ENCODE results near the gene ADAMTS2. TPM values are rescaled to one million over a fixed set of nuclear protein-coding genes. Genes with fewer than 3 reads are reported as not detected.

ADAMTS2 gene
- total RNA-seq, 1 donor from 2014 or later = 25.5 TPM

DNA sequence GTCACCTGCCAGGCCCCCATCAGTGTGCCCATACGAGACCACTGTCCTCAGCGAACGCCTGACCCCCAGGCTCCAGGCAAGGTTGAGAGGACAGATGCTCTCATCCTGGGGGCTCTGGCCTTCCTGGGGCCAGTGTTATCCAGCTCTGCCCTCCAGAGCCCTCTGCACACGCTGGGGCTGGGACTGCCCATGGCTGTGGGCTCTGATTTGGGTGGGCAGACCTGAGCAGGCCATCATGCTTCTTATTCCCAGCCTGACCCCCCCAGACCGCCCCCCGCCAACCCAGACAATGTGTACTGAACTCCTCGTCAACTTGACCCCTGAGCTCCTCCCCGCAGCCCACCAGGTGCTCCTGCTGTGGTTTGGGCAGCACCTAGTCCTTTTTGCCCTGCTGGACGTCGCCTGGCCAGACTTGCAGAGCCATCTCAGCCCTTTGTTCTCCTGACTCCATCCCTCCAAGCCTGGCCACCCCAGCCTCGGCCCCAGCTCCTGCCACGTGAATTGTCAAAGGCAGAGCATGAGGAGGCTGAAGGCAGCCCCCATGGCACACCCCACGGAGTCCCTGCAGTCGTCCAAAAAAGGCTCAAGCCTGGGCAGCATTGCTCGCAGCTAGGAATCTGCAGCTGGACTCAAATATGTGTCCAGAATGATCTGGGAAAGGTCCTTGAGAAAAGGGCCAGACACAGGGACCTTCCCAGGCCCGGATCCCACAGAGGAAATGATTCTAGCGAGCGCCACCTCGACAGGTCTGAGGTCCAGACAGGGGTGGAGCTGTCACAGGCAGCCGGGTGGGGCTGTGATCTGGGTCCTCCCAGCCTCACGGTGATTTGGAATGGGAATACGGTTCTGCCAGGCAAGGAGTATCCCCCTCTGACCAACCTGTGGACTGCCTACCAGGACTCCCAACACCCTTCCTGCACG is 87.0 kb downstream of the ADAMTS2 start:
- no peak for DNase-seq (ENCODE audit: low read depth)

DNA sequence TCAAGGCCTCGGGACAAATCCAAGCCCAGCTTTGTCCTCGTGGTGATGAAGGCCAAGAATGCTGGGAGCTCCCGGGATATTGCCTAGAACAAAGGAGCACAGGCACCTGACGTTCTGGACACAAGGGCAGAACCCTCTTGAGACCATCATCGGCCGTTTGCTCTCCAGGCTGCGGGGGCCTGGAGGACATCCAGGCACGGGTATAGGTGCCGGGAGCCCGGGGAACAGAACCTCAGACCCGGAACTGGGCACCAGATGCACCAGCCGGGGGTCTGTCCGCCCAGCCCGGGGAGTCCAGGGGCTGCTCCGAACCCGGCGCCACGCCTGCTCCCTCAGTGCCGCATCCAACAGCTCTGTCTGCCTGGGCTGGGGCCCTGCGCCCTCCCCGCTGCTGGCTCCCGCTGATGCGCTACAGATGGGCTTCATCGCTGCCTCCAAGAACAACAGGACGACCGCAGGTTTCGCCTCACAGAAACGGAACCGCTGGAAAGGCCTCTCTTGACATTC is 88.0 kb downstream of the ADAMTS2 start:
- no peak for DNase-seq (ENCODE audit: low read depth)

DNA sequence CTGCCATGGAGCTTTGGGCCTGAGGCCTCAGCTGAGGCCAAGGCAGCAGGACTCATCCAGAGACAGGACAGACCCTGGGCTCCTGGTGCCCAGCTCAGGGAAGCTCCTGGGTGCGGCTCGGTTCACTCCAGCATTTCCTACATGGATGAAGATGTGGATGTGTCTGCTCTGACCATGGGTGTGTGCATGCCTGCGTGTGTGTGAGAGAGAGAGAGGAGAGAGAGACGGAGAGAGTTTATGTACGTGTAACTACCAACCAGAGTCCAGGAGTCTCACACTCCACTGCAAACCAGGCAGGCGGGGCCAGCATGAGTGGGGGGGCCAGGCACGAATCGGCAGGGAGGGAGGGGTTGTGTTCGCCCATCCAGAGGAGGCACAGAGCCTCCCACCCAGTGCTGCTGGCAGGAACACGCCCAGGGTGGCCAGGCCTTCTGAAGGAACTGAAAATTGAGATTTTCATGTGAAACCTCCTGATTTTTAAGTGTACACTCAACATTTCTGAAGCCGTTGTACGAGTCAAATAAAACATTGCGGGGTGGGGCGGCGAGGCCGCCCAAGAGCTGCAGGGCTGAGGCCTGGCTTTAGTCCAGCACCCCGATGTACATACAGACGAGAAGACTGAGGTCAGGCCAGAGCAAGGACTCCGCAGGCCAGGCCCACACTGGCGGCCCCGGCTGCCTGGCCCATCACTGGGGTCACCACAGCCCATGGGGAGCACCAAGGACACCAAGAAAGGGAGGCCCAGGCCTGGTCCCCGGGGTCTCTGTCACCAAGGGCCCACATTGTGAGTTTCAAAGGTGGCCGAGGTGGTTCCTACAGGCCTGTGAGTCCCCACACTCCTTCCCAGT is 88.7 kb downstream of the ADAMTS2 start:
- no peak for DNase-seq (ENCODE audit: low read depth)

DNA sequence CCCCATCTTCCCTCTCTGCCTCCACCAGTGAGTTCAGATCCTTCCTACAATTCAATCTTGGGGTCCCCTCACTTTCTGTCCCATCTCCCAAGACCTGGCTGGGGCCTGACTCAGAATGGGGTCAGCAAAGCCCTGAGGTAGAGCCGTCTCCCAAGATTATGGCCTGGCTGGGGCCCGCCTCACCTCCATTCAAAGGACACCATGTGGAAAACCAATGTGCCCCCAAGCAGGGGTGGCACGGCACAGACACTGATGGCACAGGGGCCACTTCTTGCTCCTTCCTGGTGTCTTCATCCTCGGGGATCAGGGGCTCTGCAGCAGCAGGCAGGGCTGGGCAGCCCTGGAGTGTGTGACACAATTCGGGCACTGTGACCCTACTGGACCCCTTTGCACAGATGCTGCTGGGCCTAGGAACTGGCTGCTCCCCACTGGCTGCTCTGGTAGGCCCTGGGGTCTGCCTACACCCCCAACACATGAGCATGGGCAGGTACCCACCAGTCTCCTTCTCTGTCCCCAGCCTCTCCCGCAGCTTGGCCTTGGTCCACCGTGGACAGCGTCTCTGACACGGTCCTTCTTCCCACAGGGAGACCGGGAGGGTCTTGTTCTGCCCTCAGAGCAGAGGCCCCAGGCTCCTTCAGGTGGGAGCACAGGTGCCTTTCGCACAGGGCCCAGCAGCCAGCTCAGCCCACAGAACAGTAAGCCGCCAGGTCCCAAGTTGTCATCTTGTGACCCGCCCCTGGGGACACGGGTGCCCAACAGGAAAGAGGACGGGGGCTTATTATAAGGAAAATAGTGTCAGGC is 89.5 kb downstream of the ADAMTS2 start:
- DNase-seq (ENCODE audit: low read depth) = no peak

DNA sequence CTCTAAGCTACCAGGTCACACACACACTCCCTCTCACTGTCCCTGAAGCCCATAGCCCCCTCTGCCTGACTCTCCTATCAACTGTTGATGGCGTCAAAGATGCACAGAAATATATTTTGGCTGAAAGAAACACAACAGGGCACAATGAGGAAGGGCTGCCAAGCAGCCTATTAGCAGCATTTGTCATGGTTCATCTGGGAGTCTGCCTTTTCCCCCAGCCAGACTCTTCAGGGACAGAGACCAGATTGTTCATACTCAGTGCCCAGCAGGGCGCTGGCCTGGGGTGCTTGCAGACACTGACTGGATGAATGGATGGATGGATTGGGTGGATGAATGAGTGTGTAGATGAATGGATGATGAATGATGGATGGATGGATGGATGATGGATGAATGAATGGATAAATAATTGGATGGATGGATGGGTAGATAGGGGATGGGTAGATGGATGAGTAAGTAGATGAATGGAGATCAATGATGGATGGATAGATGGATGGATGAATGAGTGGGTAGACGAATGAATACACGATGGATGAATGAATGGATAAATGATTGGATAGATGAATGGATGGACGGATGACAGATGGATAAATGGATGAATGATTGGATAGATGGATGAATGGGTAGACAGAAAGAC is 90.5 kb downstream of the ADAMTS2 start:
- DNase-seq (ENCODE audit: low read depth) = no peak

DNA sequence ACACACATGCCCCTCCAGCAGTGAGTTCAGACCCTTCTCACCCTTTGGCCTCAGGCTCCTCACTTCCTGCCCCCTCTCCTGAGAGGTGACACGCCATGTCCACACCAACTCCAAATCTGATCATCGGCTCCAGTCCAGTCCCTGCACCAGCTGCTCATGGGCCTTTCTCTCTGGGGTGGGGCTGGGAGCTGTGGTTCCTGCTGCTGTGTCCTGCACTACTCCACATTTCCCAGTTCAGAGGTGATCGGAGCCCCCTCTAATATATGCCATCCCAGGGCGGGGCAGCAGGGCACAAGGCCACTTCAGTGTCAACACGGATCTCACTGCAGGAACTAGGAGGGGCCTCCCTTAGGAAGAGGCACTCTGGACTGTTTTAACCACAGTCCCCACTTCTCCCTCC is 91.5 kb downstream of the ADAMTS2 start:
- no peak for DNase-seq (ENCODE audit: low read depth)

DNA sequence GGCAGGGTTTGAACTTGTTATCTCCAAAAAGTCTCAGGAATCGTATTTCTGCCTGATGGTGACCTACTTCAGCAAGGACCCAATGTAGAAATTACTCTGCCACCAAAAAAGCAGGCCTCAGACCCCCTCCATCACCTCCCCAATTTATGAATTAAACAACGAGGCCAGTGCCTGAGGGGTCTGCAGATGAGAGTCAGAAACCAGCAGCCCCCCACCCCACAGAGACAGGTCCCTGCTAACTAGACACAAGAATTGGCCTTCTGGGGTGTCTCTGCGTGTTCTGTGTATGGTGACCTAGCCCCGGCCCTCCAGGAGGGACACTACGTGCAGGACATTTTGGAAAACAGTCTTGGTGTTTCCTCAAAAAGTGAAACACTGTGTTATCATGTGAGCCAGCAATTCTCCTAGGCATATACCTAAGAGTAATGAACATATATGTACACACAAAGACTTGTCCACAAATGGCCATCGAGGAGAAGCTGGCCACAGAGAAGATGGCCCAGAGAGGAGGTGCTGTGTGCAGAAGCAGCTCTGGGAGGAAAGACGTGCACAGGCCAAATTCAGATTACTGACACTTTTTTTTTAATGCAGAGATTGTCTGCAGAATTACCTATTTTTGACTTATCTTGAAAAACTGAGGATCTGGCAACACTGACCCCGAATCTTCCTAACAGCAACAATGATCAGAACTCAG is 93.8 kb downstream of the ADAMTS2 start:
- DNase-seq (ENCODE audit: low read depth) = no peak

DNA sequence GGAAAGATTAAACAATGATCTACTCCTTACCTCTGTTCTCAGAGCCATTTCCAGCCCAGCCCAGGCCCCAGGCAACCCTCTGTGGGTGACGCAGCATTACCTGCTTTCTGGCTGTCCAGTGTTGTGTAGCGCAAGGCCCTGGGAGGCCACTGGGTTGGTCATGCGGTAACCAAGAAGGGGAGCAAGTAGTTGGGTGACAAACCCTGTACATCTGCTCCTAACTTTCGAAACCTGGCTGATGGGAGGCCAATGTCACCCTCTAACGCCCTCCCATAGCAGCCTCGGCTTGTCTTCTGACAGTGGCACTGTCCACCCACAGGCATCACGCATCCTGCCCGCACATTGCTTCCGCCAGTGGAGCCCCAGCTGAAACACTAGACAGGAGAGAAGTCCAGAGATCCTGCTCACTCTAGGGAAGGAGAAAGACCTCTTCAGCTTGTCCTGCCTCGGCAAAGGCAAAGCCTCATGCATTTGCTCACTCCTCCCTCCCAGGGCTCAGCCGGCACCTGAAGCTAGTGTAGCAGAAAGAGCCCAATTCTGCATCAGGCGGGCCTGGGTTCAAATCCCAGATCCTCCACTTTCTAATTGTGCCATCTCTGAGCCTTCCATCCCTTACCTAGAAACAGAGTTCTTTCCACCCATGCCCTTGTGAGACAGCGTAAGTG is 94.6 kb downstream of the ADAMTS2 start:
- no peak for DNase-seq (ENCODE audit: low read depth)

DNA sequence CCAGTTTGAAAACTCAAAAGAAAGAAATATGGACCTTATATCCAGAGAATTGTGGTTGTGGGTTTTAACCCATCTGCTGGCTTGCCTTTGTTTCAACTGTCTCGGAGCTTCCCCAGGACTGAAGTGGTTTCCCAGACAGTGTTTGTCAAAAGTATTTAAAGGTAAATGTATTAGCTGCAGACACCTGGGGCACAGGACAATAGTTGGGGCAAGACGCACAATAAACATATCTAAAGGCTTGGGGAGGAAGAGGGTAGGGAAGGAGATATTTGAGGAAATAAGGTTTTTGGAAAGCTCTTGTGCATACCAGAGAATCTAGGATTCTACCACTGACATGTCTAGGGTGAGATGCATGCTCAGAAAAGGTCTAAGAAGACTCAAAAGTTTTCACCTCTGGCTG is 99.0 kb downstream of the ADAMTS2 start:
- no peak for DNase-seq (ENCODE audit: low read depth)

DNA sequence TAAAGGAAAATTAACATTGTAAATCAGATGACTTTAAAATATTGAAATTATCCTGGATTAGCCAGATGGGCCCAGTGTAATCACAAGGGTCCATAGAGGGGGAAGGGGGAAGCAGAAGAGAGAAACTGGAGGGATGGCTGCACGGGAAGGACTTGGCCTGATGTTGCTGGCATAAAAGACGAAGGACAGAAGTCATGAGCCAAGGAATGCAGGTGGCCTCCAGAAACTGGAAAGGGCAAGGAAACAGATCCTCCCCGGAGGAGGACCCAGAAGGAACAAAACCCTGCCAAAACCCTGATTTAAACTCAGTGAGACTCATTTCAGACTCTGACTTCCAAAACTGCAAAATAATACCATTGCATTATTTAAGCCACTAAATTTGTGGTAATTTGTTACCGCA is 100.2 kb downstream of the ADAMTS2 start:
- no peak for DNase-seq (ENCODE audit: low read depth)

DNA sequence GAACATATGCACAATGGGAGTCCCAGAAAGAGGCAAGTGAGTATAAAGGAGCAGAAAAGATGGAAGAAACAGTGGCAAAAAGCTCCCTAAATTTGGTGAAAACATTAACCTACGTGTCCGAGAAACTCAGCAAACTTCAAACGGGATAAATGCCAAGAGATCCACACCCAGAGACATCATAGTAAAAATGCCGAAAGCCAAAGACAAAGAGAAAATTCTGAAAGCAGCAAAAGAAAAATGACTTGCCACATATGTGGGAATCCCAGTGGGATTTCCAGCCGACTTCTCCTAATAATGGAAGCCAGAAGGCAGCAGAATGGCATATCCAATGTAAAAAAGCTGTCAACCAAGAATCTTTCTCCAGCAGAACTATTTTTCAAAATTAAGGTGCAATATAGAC is 101.2 kb downstream of the ADAMTS2 start:
- DNase-seq (ENCODE audit: low read depth) = no peak

DNA sequence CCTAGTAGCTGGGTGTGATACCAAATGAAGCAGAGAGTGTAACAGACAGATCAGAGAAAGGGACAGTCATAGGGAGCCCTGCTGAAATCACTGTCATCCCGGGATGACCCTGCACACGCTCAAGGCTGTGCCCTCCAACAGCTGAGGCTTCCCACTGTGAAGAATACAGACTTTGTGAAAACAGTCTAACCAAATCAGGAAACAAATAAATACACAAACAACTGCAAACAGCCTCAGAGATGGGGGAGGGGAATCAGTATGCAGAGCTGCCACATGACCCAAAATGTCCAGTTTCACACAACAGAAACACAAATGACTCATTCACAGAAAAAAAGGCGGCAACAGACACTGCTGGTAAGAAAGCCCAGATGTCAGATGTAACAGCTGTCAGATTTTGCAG is 101.9 kb downstream of the ADAMTS2 start:
- peak; percentile 89 for DNase-seq (ENCODE audit: low read depth)

DNA sequence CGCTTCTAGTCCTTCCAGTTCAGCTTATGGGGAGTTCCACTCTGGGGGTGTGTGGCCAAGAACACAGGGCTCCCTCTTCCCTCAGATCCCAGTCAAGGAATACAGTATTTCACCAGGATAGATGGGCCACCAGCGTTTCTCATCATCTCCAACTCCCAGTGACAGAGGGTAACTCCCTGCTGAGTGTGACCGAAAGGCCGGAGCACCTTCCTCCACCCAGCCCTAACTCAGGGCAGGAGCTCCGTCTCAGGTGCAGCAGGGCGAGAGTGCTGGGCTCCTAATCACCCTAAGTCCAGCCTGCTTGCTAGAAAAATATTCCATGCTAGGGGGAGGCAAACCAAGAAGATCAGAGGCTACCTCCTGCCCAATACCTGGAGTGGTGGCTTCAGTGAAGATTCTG is 102.6 kb downstream of the ADAMTS2 start:
- DNase-seq (ENCODE audit: low read depth) = no peak

DNA sequence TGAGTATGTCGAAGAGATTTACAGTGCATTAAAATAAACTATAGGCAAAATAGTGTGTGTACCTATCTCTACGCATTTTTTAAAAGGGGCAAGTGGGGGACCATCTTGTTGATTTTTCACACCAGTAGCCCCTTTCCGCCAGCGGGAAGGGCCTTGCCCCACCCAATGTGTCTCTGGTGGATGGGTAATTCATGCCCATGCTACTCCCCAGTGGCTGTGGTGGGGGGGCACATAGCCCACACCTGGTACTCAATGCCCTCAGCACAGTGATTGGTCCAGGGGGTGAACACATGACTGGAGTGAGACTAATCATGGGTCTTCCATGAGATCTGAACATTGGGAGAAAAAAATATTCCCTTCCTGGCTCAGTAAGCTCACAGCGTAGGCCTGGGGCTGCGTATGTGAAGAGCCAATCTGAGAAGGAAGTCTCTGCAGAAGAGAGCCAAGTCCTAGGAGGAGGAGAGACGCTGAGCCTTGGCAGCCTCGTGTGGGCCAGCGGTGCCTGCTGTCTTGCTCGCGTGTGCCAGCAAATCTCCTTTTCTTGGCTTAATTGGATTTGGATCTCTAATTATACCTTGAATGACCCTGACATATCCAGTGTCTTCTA is 103.4 kb downstream of the ADAMTS2 start:
- no peak for DNase-seq (ENCODE audit: low read depth)

DNA sequence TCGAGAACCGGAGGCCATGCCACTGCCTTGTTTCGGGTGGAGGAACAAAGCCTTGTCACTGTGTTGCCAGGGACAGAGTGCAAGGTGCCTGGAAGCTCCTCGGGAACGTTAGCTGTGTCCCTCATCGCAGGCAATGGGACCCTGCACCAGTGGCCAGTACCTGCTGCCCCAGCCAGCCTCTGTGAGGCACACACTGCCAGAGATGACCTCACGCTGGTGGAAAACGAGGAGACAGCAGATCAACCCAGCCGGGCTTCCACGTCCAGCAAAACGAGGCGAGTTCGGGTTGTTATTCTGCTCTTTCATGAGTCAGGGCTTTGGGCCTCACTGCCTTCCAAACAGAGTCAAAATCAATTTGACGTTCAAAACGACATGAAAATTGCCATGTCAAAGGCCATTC is 104.1 kb downstream of the ADAMTS2 start:
- DNase-seq (ENCODE audit: low read depth) = no peak

DNA sequence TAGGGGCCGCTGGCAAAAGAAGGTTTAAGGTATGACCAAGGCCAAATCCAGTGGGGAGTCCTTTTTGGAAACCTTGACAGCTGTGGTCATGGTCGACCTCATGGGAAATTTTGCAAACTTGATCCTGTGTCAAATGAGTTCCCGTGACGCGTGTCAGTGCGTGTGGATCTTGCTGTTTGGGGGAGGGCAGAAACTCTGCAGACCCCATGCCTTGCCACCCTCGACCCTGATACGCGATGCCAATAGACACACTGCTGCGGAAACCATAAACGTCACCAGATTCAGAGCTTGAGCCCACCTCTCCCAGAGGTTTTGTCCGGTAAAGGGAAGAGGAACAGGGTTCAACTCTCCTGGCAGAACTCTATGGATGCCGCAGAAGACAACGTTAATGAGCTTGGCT is 104.7 kb downstream of the ADAMTS2 start:
- DNase-seq (ENCODE audit: low read depth) = no peak

DNA sequence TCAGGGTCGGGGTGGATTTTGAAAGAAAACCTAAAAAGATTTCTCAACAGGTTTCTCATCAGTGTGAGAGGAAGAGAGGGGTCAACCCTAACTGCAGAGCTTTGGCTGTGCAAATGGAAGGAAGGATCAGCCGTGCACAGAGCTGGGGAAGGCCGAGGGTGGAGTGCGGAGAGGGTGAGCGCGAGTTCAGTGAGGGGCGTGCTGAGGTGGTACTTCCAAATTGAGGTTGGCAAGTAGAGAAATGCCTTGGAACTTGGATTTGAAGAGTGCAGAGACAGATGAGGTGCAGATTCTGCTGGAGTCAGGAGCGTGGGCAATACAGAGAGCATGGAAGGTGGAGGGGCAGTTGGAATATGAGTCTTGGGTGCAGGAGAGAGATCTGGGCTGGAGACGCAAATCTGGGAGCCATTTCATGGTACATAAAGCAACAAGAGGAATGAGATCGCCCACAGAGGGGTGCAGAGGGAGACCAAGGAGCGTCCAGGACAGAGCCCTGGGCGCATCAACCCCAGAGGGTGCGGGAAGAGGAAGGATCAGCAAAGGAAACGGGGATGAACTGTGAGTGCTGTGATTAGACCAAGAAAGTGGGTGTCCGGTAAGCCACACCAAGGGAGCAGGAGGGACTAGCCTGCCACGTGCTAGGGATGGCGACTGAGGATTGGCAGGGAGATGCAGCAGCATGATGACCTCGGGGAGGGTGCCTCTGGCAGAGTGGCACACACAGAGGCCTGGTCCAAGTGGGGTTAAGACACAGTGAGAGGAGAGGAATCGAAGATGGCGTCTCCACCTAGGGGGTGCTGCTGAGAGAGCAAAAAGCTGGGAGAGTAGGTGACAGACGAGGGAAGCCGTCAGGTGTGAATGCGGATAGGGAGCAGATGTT is 105.8 kb downstream of the ADAMTS2 start:
- DNase-seq (ENCODE audit: low read depth) = no peak

DNA sequence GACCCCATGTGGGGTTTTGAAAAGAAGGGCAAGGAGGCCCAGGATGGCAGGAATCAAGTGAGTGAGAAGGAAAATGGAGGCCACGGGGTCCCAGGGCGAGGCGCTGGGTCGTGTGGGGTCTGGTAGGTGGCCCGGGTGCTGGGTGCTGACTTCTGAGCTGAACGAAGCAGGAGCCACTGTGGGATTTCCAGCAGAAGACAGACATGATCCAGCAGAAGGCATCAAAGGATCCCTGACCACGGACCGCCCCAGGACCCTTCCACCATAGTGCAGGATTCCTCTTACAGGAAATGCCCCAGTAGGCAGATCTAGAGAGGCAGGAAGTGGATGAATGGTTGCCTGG is 106.7 kb downstream of the ADAMTS2 start:
- no peak for DNase-seq (ENCODE audit: low read depth)
